HG03097 (cell line): ENCODE data around the gene PPP1R1C.

ENCODE experiments used
- ATAC-seq: cut with Tn5 transposase; IDR thresholded peaks from one replicate; pipeline ENCODE4 v1.9.1; 2021; ENCODE audit not compliant: unreplicated experiment, low FRiP score

PPP1R1C gene

DNA sequence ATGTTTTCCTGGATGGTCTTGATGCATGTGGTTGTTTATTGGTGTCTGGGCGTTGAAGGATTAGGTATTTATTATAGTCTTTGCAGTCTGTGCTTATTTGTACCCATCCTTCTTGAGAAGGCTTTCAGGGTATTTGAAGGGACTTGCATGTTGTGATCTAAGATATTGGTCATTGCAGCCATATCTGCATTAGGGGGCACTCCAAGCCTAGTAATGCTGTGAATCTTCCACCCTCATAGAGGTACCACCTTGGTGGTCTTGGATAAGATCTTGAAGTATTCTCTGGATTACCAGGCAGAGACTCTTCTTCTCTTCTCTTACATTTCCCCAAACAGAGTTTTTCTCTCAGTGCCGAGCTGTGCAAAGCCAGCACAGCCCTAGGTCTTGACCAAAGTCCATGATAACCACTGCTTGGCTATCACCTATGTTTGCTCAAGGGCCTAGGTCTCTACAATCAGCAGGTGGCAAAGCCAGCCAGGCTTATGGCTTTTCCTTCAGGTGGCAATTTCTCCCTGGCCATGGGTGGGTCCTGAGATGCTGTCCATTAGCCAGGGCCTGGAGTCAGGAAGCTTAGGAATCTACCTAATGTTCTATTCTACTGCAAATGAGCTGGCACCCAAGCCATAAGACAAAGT is 15.4 kb upstream of the PPP1R1C start:
- no peak for ATAC-seq

DNA sequence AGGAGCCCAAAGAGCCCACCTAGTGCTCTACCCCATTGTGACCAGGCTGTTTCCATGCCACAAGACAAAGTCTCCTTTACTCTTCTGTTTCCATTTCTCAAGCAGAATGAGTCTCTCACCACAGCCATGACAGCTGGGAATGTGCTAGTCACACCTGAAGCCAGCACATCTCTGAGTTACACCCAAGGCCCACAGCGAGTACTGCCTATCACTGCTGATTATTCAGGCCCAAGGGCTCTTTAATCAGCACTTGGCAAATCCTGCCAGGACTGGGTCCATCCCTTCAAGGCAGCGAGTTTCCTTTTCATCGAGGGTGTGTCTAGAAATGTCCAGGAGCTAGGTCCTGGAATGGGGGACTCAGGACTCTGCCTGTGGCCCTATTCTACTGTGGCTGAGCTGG is 14.6 kb upstream of the PPP1R1C start:
- no peak for ATAC-seq

DNA sequence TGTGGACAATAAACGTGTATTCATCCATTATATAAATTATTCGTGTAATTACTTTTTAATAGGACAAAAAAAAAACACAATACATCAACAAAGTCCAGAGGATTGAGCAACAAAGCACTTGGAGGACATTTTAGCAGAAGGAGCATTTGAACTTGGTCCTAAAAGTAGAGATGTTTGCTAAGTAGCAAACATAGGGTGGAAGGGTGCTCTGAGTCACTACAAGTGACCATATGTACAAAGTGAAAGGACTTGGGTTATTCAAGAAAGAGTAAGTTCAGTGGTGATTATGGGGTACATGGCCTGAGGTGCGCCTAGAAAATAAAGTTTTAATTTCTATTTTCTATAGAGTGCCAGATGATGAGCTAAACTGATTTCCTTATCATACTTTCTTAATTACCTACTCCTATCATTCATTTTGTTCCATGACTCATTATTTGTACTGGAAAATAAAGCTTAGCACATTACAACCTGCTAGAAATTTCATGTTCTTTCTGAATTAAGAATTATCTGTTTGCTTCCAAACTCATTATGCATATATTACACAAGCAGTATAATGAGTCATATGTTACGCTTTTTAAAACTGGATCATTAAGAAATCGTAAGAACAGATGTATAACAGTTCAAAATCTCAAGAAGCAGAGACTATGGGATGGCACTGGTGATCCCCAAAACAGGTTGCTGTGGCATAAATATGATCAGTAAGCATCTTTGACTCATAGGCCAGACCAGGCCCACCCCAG is 13.1 kb upstream of the PPP1R1C start:
- ATAC-seq = no peak

DNA sequence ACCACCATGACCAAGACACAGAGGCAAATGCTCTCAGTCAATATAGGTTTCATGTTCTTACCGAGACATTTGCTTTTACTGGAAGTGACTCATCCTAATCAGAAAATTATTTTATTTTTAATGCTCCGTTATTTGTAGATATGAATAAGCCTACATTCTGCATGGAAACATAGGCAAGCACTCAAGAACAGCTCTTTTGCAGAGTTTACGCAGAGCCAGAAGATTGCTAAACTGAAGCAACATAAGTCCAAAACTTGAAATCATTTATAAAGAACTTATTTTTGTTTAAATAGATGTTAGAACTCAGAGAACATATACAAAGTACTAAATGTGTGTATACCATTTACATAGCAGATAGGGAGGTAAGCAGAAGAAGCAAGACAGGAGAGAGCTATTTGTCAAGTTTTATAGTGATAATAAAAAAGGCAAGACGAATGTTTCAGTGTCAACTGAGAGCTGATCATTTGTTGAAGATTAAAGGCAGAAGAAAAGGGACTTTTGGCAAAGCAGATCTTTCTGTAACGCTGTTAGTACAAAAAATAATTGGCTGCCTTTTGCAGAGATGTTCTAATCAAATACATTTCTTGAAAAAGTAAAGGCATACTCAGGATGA is 12.4 kb upstream of the PPP1R1C start:
- no peak for ATAC-seq

DNA sequence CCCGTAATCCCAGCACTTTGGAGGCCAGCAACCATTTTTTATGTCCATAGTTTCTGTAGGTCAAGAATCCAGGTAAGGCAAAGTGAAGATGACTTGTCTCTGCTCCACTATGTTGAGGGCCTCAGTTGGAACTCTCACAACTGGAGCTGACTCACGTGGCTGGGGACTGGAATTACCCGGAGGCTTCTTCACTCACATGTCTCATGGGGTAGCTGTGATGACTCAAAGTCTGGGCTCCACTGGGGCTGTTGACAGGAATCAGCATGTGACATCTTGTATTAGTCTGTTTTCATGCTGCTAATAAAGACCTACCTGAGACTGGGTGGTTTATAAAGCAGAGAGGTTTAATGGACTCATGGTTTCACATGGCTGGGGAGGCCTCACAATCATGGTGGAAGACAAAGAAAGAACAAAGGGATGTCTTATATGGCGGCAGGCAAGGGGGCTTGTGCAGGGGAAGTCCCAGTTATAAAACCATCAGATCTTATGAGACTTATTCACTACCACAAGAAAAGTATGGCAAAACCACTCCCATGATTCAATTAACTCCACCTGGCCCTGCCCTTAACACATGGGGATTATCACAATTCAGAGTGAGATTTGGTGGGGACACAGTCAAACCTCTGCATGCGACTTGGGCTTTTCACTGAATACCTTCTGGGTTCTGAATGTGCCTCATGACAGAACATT is 7.8 kb upstream of the PPP1R1C start:
- no peak for ATAC-seq

DNA sequence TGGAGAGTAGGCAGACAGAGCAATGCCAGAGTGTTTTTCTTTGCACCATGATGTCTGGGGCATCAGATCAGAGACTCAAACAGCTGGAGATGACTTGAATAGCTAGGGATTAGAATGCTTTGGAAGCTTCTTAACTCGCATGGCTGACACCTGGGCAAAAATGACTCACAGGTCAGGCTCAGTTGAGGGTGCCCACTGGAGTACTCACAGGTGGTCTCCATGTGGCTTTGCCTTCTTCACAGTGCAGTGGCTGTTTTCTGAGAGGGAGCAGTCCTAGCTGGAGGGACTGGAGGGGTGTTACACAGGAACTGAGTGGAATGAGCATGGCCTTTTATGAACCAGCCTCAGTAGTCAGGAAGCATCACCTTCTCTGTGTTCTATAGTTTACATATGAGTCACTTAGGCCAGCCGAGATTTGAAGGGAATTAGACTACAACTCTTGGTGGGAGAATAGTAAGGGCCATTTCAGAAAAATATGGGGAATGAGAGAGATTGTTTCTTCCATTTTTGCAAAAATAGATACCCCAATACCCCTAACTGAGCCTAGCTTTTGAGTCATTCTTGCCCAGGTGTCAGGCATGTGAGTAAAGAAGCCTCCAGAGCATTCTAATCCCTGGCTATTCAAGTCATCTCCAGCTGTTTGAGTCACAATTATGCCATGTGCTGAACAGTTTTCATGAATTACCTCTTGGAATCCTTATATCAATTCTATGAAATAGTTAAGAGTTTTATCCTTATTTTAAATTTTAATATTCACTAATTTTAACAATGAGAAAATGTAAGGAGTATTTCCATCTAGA is 7.1 kb upstream of the PPP1R1C start:
- no peak for ATAC-seq

DNA sequence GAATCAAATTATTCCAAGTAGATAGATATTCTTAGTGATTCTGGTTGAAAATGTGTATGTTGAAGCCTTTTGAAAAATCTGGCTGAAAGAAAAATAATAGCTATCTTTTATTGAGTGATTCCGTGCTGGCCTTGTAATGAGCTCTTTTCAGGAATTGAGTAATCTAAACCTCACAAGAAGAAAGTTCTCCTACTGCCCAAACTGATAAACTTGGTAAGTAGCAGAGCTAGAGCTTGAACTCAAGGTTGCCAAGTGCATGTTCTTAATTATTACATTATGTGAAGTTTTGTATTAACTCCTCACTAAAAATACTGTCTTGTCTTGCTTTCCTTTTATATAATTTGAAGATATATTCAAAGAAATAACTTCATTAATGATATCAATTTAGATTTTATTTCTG is 1.6 kb upstream of the PPP1R1C start:
- no peak for ATAC-seq

DNA sequence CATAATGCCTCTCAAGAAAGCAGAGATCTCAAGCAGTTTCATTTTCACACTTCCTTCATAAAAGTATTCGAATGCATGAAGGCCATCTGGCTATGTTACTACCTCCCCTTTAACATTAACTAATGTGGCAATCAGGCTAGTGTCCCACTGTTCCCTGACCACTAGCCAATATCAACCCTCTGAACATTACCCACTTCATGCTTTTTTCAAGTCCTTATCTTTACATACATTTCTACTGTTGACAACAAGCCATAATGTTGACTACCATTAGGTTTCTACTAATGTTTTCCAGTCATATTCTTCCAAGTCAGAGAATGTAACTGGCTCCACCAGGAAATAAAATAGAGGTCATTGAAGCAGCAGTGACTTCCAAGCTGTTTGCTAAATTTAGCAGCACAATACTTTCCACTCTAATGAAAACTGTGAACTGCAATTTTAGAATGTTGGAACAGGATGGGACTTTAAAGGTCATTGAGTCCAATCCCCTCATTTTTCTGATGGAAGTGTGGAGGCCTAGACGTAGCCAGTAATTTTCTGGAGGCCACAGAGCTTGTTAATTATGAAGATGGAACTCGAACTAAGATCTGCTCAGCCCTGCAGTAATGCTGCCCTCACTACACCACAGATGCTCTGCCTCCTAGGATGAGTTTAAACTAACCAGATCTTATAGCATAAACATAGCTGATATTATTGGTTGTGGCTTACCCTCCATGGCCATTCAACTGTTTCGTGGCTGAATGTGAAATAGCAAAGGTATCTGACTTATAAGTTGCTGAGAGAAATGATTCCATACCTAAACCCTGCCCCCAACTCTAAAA is 630 bp upstream of the PPP1R1C start:
- ATAC-seq = no peak

DNA sequence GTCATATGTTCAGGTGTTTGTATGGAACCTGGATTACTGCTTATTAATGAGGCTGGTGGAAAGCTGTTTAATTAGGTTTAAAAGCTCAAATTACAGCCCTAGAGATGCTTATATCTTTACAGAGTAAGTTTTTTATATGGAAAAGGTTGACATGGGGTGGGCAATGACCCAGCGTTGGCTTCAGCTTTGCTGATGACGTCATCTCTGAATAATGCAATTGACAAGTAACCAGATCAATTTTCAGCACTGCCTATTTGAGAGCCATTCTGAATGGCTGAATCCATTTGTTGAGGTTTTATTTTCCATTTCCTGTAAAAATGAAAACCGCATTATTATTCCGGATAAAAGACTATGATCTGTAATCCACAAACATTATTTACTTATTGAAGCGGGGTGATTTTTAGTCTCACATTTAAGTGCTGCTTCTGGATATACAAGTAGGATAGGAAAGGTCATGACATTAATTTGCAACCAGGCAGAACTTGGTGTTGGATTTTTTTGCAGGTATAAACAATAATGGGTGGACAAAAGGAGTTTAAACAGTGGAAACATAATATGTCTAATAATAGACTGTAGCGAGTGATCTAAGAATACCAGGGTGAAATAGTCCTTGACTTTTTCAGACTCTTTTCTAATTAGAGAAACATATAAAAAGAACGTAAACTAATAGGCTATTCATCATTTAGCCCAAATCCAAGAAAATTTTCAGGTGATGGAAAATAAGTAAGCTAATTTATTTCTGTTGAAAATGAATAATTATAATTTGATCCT is 2.7 kb downstream of the PPP1R1C start:
- no peak for ATAC-seq

DNA sequence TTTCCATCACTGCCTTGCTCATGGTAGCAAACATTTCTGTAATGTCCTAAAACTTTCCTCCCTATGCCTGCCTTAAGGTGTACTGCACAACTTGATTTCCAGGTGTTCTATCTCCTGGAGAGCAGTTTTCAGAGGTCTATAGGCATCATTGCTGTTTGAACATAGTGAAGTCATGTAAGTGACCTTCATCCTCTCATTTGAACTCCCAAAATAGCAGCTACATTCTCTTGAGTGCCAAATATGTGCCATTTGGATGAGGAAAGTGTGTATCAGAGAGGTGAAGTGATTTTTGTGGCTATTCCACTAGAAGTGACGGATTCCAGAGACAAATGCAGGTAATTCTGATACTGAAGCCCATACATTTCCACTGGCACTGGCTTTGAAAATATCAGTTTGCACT is 3.4 kb downstream of the PPP1R1C start:
- no peak for ATAC-seq

DNA sequence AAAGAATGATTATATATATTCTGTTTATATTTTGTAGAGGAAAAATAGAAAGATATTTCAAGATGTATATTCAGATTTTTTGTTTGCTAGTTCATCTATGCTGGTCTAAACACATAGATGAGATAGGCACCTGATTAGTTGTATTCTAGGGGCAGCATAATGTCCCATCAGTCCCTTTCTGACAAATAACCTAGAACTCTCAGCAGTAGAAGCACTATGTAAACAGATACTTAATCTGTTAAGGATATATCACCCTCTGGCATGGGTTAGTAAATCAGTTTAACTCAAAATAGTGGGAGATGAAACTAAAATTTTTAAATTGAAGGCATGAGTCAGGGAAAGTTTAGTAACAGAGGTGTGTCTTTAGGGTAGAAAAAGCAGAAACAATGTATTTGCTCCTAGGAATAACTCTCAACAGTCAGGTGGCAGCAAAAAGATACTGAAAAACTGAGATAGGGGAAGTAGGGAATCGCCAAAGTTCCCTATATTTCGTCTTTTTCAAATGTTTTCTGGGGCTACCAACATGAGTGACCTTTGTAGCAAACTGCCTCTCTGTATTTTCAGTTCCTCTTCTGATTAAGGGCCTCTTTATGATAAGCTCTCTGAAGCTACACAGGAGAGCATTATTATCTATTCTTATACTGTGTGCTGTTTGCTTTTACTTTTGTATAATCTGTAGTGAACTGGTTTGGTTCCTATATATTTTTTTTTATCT is 5.7 kb downstream of the PPP1R1C start:
- peak; percentile 93 for ATAC-seq

DNA sequence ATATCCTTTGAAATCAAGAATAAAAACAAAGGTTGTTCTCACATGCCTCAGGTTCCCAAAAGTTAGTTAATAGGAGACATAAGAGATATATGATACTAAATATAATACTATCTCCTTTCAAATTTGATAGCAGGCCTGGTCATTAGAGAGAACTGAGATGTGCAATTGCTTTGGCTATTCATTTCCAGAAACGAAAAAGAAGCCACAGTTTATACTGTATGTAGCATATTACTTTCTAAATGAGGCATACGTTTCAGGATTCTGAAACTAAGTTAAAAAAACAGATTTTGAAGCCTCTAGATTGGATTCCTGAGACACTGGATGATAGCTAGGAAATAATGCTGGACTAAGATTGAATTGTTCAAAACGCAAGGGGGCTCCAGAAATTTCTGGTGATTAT is 7.1 kb downstream of the PPP1R1C start:
- peak; percentile 83 for ATAC-seq

DNA sequence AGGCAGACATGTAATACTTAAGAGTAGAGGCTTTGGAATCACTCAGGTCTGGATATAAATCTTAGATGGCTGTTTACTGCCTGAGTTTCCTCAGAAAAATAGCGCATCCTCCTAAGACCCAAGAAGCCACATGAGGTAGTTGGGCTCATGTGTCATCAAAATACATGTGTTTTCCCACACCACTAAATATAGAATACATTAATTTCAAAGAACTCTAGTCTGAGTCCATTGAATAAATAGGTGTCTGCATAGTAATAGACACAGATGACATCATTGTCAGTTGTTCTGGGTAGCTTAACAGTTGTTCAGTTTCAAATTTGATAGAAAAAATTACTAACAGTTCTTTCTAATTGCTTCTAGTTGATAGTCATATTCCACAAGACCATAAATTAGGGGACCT is 9.6 kb downstream of the PPP1R1C start:
- no peak for ATAC-seq

DNA sequence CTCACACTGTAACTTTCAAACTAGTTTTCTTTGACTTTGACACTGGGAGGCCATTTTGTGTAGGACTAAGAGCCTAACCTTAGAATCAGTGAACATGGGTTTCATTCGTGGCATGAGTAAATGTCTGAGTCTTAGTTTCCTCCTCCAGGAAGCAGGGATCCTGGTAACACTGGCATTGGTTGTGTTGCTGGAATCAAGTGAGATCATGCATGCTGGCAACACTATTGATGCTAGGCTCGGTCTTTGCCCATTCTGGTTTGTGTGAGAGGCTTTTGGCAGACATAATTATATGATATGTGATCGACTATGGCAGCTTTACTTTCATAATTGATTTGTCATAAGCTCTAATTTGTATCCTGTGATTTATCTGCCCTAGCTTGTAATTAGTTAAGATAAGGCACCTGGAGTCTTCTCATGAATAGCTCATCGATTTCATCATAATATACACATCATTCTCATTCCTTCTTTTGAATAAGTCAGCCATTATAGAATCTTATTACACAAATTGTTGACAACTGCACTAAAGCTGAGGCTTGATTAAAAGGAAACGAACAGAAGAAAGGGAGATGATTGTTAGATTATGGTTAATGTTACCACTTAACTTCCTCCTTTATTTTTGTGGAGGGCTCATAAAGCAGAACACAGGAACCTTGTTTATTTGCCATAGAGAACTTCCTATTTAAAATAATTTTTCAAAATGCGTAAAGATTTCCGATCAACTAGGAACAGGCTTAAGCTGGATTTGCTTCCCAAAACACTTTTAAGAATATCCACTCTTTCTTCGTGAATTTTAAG is 12.6 kb downstream of the PPP1R1C start:
- ATAC-seq = no peak

DNA sequence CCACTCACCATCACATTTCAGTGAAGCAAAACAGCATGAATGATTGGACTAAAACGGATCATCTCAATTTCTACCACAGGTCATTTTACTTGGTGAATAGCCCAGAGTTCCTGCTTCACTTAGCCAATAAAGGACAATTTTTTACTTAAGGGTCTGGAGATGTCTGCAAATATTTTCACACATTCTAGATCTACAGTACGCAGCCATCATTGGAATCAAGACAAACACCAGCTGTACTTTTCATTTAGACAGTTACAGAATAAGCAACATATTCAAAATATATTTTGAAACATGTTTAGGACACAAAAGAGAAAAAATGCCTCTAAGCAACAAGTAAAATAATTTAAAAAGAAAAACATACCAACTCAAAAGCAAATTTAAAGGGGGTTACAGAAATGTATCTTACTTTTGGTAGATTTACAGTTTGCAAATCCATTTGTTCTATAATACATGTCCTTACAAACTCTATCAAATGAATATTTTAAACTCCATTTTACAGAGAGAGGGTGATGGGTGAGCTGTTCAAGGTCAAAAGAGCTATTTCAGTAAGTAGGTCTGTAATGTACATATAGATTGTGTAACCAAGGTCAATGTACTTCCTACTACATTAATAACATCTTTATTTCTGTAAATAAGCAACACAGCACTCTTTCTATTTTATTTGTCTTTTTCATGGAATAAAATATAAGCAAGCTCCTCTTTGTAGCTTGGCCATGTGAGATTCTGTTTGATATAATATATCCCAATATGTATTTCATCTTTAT is 13.4 kb downstream of the PPP1R1C start:
- ATAC-seq = no peak

DNA sequence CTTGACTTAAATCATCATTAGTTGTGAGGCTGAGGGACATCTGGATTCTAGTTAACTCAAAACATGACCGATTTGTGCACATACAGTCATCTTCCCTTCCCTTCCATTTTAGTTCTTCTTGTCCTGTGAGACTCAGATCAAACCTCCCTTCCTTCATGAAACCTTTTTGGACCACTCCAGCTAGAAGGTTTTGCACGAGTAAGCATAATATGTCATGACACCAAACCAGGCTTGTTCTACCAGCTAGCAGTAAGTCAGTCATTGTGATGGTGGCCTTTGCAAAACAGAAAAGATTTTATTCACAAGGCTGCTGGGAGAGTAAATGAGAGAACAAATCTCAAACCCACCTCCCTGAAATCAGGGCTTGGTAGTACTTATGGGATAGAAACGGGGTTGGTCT is 14.3 kb downstream of the PPP1R1C start:
- no peak for ATAC-seq

DNA sequence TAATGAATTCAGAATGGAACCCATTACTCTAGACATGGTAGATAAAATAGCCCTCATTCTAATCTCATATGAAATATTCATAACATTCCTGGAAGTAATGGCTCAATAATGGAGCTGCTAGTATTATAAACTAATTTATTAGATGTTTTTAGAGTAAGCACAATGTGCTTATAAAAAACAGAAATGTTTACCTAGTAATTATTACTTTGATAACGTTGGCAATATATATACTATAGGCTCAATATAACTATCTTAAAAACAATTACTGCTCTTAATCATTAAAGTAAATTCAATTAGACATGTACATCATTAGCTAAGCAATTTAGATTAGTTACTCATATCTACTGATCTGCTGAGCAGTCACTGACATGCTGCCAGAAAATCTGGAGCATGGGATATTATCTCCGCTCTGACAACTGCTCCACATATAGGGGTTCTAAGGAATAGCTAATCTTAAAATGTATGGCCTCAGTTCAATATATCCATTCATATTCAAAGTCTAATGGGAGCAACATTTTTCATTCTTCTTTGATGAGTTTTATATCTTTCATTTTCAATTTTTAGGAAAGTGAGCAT is 19.4 kb downstream of the PPP1R1C start:
- ATAC-seq = no peak
